Measurements from ENCODE around the gene THEM4.
A peak's percentile ranks its signal among the peaks of the same experiment; 100 is the strongest.
"Not testable (repeated sequence)": the region's sequence is repeated elsewhere in the genome, so short reads cannot be mapped to it uniquely, and the experiment has no call there.

Gene THEM4

GRCh38 chr1:151915061-151915686 is 5.9 kb upstream of the THEM4 start:
- Mint-ChIP-seq H3K4me1 (peaks cover under 1% of the 10 kb centered on the region), H3K27ac (peak overlapping the region in 2 of 3 experiments; percentile 50 to 62), H3K27me3 (ENCODE audit: low read depth) (no peaks in the 10 kb centered on the region), H3K4me3 (no peak overlapping the region), H3K9me3 (peaks cover 6% of the 10 kb centered on the region), H3K36me3 (ENCODE audit: low read depth) (no peaks in the 10 kb centered on the region)
- no peak for TF ChIP-seq CTCF (IDR thresholded peaks at IDR 0.05; ENCODE audit: unreplicated experiment in 3 of 3)

GRCh38 chr1:151914076-151914475 is 4.8 kb upstream of the THEM4 start:
- Mint-ChIP-seq H3K4me3 (no peak overlapping the region), H3K27ac (no peak overlapping the region), H3K4me1 (peaks cover 5% of the 10 kb centered on the region)

GRCh38 chr1:151912973-151913372 is 3.7 kb upstream of the THEM4 start:
- Mint-ChIP-seq H3K4me1 (peaks cover 14% of the 10 kb centered on the region), H3K27ac (no peak overlapping the region), H3K36me3 (ENCODE audit: low read depth) (peaks cover 10% of the 10 kb centered on the region), H3K9me3 (peaks cover 14% of the 10 kb centered on the region), H3K4me3 (no peak overlapping the region), H3K27me3 (ENCODE audit: low read depth) (no peaks in the 10 kb centered on the region)
- TF ChIP-seq CTCF (IDR thresholded peaks at IDR 0.05; ENCODE audit: unreplicated experiment in 3 of 3) = no peak

More at GRCh38 chr1:151914076-151914475, 4.8 kb upstream of the THEM4 start:
- TF ChIP-seq CTCF (IDR thresholded peaks at IDR 0.05; ENCODE audit: unreplicated experiment in 3 of 3) = no peak
- peaks cover 6% of the 10 kb centered on the region for H3K9me3 Mint-ChIP-seq
- H3K36me3 Mint-ChIP-seq (ENCODE audit: low read depth) = no peaks in the 10 kb centered on the region
- no peaks in the 10 kb centered on the region for H3K27me3 Mint-ChIP-seq (ENCODE audit: low read depth)

GRCh38 chr1:151908228-151908691 is 1.1 kb downstream of the THEM4 start:
- TF ChIP-seq CTCF (IDR thresholded peaks at IDR 0.05; ENCODE audit: unreplicated experiment in 3 of 3) = peak in 1 of 3 experiments; percentile 13
- H3K27me3 Mint-ChIP-seq (ENCODE audit: low read depth) = no peaks in the 10 kb centered on the region
- H3K36me3 Mint-ChIP-seq (ENCODE audit: low read depth) = peaks cover 50% of the 10 kb centered on the region
- peak overlapping the region; percentile 87 to 91 (median 87) for H3K4me3 Mint-ChIP-seq
- H3K27ac Mint-ChIP-seq = peak overlapping the region; percentile 73 to 88 (median 87)
- H3K4me1 Mint-ChIP-seq = peaks cover 24% of the 10 kb centered on the region
- H3K9me3 Mint-ChIP-seq = peaks cover 32% of the 10 kb centered on the region

- H3K4me3 Mint-ChIP-seq = peak overlapping the region; percentile 87 to 91 (median 87)
- H3K27me3 Mint-ChIP-seq (ENCODE audit: low read depth) = no peaks in the 10 kb centered on the region
- TF ChIP-seq CTCF (IDR thresholded peaks at IDR 0.05; ENCODE audit: unreplicated experiment in 3 of 3) = no peak
- peaks cover 24% of the 10 kb centered on the region for H3K4me1 Mint-ChIP-seq
- H3K36me3 Mint-ChIP-seq (ENCODE audit: low read depth) = peaks cover 51% of the 10 kb centered on the region
- H3K27ac Mint-ChIP-seq = peak overlapping the region in 1 of 3 experiments; percentile 87
- peaks cover 30% of the 10 kb centered on the region for H3K9me3 Mint-ChIP-seq
Measured at GRCh38 chr1:151907363-151908139, 1.8 kb downstream of the THEM4 start.

- Mint-ChIP-seq H3K36me3 (ENCODE audit: low read depth) (peaks cover 62% of the 10 kb centered on the region), H3K4me1 (peaks cover 24% of the 10 kb centered on the region), H3K9me3 (peaks cover 36% of the 10 kb centered on the region)
- not testable (repeated sequence) for H3K27me3 Mint-ChIP-seq (ENCODE audit: low read depth); H3K27ac Mint-ChIP-seq; H3K4me3 Mint-ChIP-seq
Measured at GRCh38 chr1:151906324-151906645, 3.0 kb downstream of the THEM4 start.

- peak overlapping the region; percentile 70 to 77 (median 75) for H3K27ac Mint-ChIP-seq
- H3K9me3 Mint-ChIP-seq = peaks cover 39% of the 10 kb centered on the region
- H3K36me3 Mint-ChIP-seq (ENCODE audit: low read depth) = peaks cover 66% of the 10 kb centered on the region
- peaks cover 24% of the 10 kb centered on the region for H3K4me1 Mint-ChIP-seq
- peak overlapping the region; percentile 43 to 63 (median 51) for H3K4me3 Mint-ChIP-seq
- not testable (repeated sequence) for H3K27me3 Mint-ChIP-seq (ENCODE audit: low read depth)
Measured at GRCh38 chr1:151905443-151906323, 3.6 kb downstream of the THEM4 start.

All from nephron (organoid).